ENCODE measurements around the gene ERVV-1. TPM values are rescaled to one million over a fixed set of nuclear protein-coding genes. Genes with fewer than 3 reads are reported as not detected.

ERVV-1 gene
- total and polyA plus RNA-seq, 2 donors: 0.05 to 0.14 TPM

GRCh38 chr19:53037101-53038097 is 23.7 kb downstream of the ERVV-1 start:
- peak in 2 of 9 donors; percentile 9 to 18 for DNase-seq (ENCODE audit: low read depth in 6 of 9, low spot score in 9 of 9)
- Histone ChIP-seq H3K27ac (ENCODE audit: low read depth in 1 of 2, low read length in 1 of 2) (no peak overlapping the region), H3K4me3 (ENCODE audit: low read length in 2 of 2) (peak overlapping the region; percentile 6 to 8), H3K4me1 (ENCODE audit: control insufficient read depth in 2 of 2, insufficient read depth in 2 of 2, low read length in 2 of 2) (no peaks in the 10 kb centered on the region), H3K27me3 (ENCODE audit: control insufficient read depth in 2 of 2, insufficient read depth in 1 of 2, low read length in 1 of 2) (peaks cover 0 to 2% of the 10 kb centered on the region in 2 donors), H3K9me3 (ENCODE audit: control insufficient read depth in 2 of 2, insufficient read depth in 1 of 2, low read length in 1 of 2) (peaks cover 4 to 21% of the 10 kb centered on the region in 2 donors), H3K36me3 (ENCODE audit: control insufficient read depth in 2 of 2, insufficient read depth in 2 of 2, low read length in 1 of 2) (no peaks in the 10 kb centered on the region)
- 26% methylated on average over 52 of the region's 52 CpGs for WGBS

DNA sequence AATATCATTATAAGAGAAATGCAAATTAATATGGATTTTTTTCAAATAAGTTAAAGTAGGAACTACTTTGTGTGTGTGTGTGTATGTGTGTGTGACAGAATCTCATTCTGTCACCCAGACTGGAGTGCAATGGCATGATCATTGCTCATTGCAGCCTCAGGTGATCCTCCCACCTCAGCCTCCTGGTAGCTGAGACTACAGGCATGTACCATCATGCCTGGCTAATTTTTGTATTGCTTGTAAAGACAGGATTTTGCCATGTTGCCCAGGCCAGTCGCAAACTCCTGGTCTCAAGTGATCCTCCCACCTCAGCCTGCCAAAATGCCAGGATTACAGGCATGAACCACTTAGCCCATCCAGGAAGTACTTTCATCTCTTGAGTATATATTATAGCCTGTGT is 27.6 kb downstream of the ERVV-1 start:
- Histone ChIP-seq H3K4me3 (ENCODE audit: low read length in 2 of 2) (no peak overlapping the region), H3K27ac (ENCODE audit: low read depth in 1 of 2, low read length in 1 of 2) (no peak overlapping the region), H3K27me3 (ENCODE audit: control insufficient read depth in 2 of 2, insufficient read depth in 1 of 2, low read length in 1 of 2) (peaks cover 0 to 2% of the 10 kb centered on the region in 2 donors), H3K4me1 (ENCODE audit: control insufficient read depth in 2 of 2, insufficient read depth in 2 of 2, low read length in 2 of 2) (no peaks in the 10 kb centered on the region), H3K9me3 (ENCODE audit: control insufficient read depth in 2 of 2, insufficient read depth in 1 of 2, low read length in 1 of 2) (peaks cover 4 to 27% of the 10 kb centered on the region in 2 donors), H3K36me3 (ENCODE audit: control insufficient read depth in 2 of 2, insufficient read depth in 2 of 2, low read length in 1 of 2) (no peaks in the 10 kb centered on the region)
- 89% methylated on average over 1 of the region's 1 CpG for WGBS
- no peak for DNase-seq (ENCODE audit: low read depth in 6 of 9, low spot score in 9 of 9)

DNA sequence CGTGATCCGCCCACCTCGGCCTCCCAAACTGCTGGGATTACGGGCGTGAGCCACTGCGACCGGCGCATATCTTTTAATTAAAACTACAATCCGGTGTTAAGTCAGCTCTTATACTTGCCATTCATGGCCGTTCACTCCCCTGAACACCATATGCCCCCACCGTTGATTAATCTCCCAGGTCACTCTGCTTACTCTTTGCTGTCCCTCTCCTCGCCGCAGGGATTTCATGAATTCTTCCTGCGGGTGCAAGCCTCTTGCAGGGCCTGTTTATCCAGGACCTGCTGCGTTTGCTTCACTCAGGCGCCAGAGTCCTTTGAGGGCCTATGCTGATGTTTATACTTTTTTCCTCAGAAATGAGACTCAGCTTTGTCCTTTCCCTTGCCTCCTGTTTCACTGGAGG is 31.8 kb downstream of the ERVV-1 start:
- WGBS: 93% methylated on average over 16 of the region's 16 CpGs
- H3K9me3 ChIP-seq (ENCODE audit: control insufficient read depth in 2 of 2, insufficient read depth in 1 of 2, low read length in 1 of 2): peaks cover 1 to 29% of the 10 kb centered on the region in 2 donors

GRCh38 chr19:53047379-53047778 is 33.7 kb downstream of the ERVV-1 start:
- Histone ChIP-seq H3K9me3 (ENCODE audit: control insufficient read depth in 2 of 2, insufficient read depth in 1 of 2, low read length in 1 of 2) (peaks cover 0 to 29% of the 10 kb centered on the region in 2 donors), H3K4me1 (ENCODE audit: control insufficient read depth in 2 of 2, insufficient read depth in 2 of 2, low read length in 2 of 2) (no peaks in the 10 kb centered on the region), H3K27me3 (ENCODE audit: control insufficient read depth in 2 of 2, insufficient read depth in 1 of 2, low read length in 1 of 2) (no peaks in the 10 kb centered on the region), H3K4me3 (ENCODE audit: low read length in 2 of 2) (no peak overlapping the region), H3K36me3 (ENCODE audit: control insufficient read depth in 2 of 2, insufficient read depth in 2 of 2, low read length in 1 of 2) (no peaks in the 10 kb centered on the region), H3K27ac (ENCODE audit: low read depth in 1 of 2, low read length in 1 of 2) (no peak overlapping the region)
- DNase-seq (ENCODE audit: low read depth in 6 of 9, low spot score in 9 of 9): no peak
- WGBS: 98% methylated on average over 2 of the region's 2 CpGs

More for the DNA sequence above, 31.8 kb downstream of the ERVV-1 start:
- no peaks in the 10 kb centered on the region for H3K36me3 ChIP-seq (ENCODE audit: control insufficient read depth in 2 of 2, insufficient read depth in 2 of 2, low read length in 1 of 2)
- DNase-seq (ENCODE audit: low read depth in 6 of 9, low spot score in 9 of 9): no peak
- no peaks in the 10 kb centered on the region for H3K4me1 ChIP-seq (ENCODE audit: control insufficient read depth in 2 of 2, insufficient read depth in 2 of 2, low read length in 2 of 2)
- no peak overlapping the region for H3K27ac ChIP-seq (ENCODE audit: low read depth in 1 of 2, low read length in 1 of 2)
- H3K27me3 ChIP-seq (ENCODE audit: control insufficient read depth in 2 of 2, insufficient read depth in 1 of 2, low read length in 1 of 2): no peaks in the 10 kb centered on the region
- no peak overlapping the region for H3K4me3 ChIP-seq (ENCODE audit: low read length in 2 of 2)

- H3K27ac ChIP-seq (ENCODE audit: low read depth in 1 of 2, low read length in 1 of 2): no peak overlapping the region
- no peak for DNase-seq (ENCODE audit: low read depth in 6 of 9, low spot score in 9 of 9)
- H3K27me3 ChIP-seq (ENCODE audit: control insufficient read depth in 2 of 2, insufficient read depth in 1 of 2, low read length in 1 of 2): peaks cover 0 to 6% of the 10 kb centered on the region in 2 donors
- no peak overlapping the region for H3K4me3 ChIP-seq (ENCODE audit: low read length in 2 of 2)
- H3K4me1 ChIP-seq (ENCODE audit: control insufficient read depth in 2 of 2, insufficient read depth in 2 of 2, low read length in 2 of 2): no peaks in the 10 kb centered on the region
- 85% methylated on average over 2 of the region's 2 CpGs for WGBS
- no peaks in the 10 kb centered on the region for H3K36me3 ChIP-seq (ENCODE audit: control insufficient read depth in 2 of 2, insufficient read depth in 2 of 2, low read length in 1 of 2)
- peaks cover 10 to 48% of the 10 kb centered on the region in 2 donors for H3K9me3 ChIP-seq (ENCODE audit: control insufficient read depth in 2 of 2, insufficient read depth in 1 of 2, low read length in 1 of 2)
These were observed 41.4 kb downstream of the ERVV-1 start for GRCh38 chr19:53055117-53055516.

DNA sequence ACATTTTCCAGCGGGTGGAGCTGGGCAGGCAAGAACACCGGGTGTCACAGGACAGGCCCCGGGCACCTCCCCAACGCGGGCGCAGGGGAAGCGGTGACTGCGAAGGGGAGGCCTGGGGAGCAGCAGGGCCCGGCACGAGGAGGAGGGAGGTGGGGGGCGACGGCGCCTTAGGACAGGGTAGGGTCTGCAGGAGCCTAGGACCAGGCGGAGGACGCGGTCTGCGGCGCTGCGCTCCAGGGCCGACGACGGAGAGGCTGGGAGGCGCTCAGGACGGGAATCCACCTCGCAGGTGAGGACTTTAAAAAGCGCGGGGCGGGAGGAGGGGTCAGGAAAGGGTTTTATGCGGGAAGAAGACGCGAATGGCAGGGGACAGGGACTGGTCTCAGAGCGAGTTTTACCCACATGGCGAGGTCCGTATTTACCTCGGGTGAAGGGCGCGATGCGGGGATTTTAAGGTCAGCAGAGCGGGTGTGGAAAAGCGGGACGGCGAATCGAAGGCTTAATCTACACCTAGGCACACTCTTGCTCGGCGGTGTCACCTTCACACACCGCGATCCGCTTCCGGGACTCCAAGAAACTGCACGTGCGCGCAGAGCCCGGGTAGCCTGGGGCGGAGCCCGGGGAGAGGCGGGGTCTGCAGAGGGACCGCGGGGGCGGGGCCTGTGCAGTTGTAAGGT is 44.3 kb downstream of the ERVV-1 start:
- 11% methylated on average over 59 of the region's 59 CpGs for WGBS
- H3K9me3 ChIP-seq (ENCODE audit: control insufficient read depth in 2 of 2, insufficient read depth in 1 of 2, low read length in 1 of 2): peaks cover 14 to 68% of the 10 kb centered on the region in 2 donors
- peaks cover 0 to 6% of the 10 kb centered on the region in 2 donors for H3K27me3 ChIP-seq (ENCODE audit: control insufficient read depth in 2 of 2, insufficient read depth in 1 of 2, low read length in 1 of 2)
- DNase-seq (ENCODE audit: low read depth in 6 of 9, low spot score in 9 of 9): peak in 2 of 9 donors; percentile 4 to 18
- H3K27ac ChIP-seq (ENCODE audit: low read depth in 1 of 2, low read length in 1 of 2): no peak overlapping the region
- H3K4me1 ChIP-seq (ENCODE audit: control insufficient read depth in 2 of 2, insufficient read depth in 2 of 2, low read length in 2 of 2): no peaks in the 10 kb centered on the region
- H3K36me3 ChIP-seq (ENCODE audit: control insufficient read depth in 2 of 2, insufficient read depth in 2 of 2, low read length in 1 of 2): no peaks in the 10 kb centered on the region
- H3K4me3 ChIP-seq (ENCODE audit: low read length in 2 of 2): no peak overlapping the region

Other genes starting within 250 kb of the ERVV-1 start
- gene ZNF600, start 227.1 kb upstream of the ERVV-1 start, total RNA-seq: 7.1 TPM
- 17.3 TPM for gene ZNF600, start 227.1 kb upstream of the ERVV-1 start, polyA plus RNA-seq
- gene ZNF28, start 192.3 kb upstream of the ERVV-1 start, total RNA-seq: 19.0 TPM
- gene ZNF28, start 192.3 kb upstream of the ERVV-1 start, polyA plus RNA-seq: 32.5 TPM
- gene ZNF468, start 156.3 kb upstream of the ERVV-1 start, total RNA-seq: 20.5 TPM
- gene ZNF468, start 156.3 kb upstream of the ERVV-1 start, polyA plus RNA-seq: 18.3 TPM
- 7.6 TPM for gene ZNF320, start 116.3 kb upstream of the ERVV-1 start, total RNA-seq
- 9.7 TPM for gene ZNF320, start 116.3 kb upstream of the ERVV-1 start, polyA plus RNA-seq
- gene ZNF888, start 90.5 kb upstream of the ERVV-1 start, total RNA-seq: 5.7 TPM
- 6.1 TPM for gene ZNF888, start 90.5 kb upstream of the ERVV-1 start, polyA plus RNA-seq
- 17.0 TPM for gene ZNF816, start 51.0 kb upstream of the ERVV-1 start, total RNA-seq
- gene ZNF816, start 51.0 kb upstream of the ERVV-1 start, polyA plus RNA-seq: 8.4 TPM
- gene ERVV-2, start 30.8 kb downstream of the ERVV-1 start, total RNA-seq: 0.05 TPM
- 0.05 TPM for gene ERVV-2, start 30.8 kb downstream of the ERVV-1 start, polyA plus RNA-seq
- gene ZNF160, start 89.5 kb downstream of the ERVV-1 start, total RNA-seq: 20.5 TPM
- 33.1 TPM for gene ZNF160, start 89.5 kb downstream of the ERVV-1 start, polyA plus RNA-seq
- gene ZNF415, start 119.0 kb downstream of the ERVV-1 start, total RNA-seq: 8.1 TPM
- 9.1 TPM for gene ZNF415, start 119.0 kb downstream of the ERVV-1 start, polyA plus RNA-seq
- gene ZNF347, start 145.1 kb downstream of the ERVV-1 start, total RNA-seq: 7.6 TPM
- gene ZNF347, start 145.1 kb downstream of the ERVV-1 start, polyA plus RNA-seq: 6.8 TPM
- 5.6 TPM for gene ZNF665, start 179.4 kb downstream of the ERVV-1 start, total RNA-seq
- gene ZNF665, start 179.4 kb downstream of the ERVV-1 start, polyA plus RNA-seq: 7.7 TPM
- gene ZNF677, start 241.0 kb downstream of the ERVV-1 start, total RNA-seq: 12.8 TPM
- 13.2 TPM for gene ZNF677, start 241.0 kb downstream of the ERVV-1 start, polyA plus RNA-seq
- not detected for gene VN1R2, start 244.4 kb downstream of the ERVV-1 start, total RNA-seq
- not detected for gene VN1R2, start 244.4 kb downstream of the ERVV-1 start, polyA plus RNA-seq

Measured in thymus (tissue), 11 donors.